Measurements from ENCODE around the gene AQP10.
"Not testable (repeated sequence)": the region's sequence is repeated elsewhere in the genome, so short reads cannot be mapped to it uniquely, and the experiment has no call there.

The AQP10 gene

GRCh38 chr1:154320882-154321608, at the start of gene AQP10:
Gene AQP10, plus strand, starts transcription at chr1:154321093. Its CDS starts 63 bp downstream, at chr1:154321156.
- no peak within 1 kb of the TSS for H3K4me3 ChIP-seq
- no peaks in the 10 kb centered on the region for H3K4me1 ChIP-seq
- DNase-seq (ENCODE audit: low spot score in 2 of 2), result no peak
- H3K27me3 ChIP-seq (ENCODE audit: low read depth), result peaks cover 12% of the 10 kb centered on the region; the same call in 1 of the 2 replicates
- no peaks in the 10 kb centered on the region for H3K36me3 ChIP-seq (replicated peaks)
- no peaks in the 10 kb centered on the region for H3K9me3 ChIP-seq
- in situ Hi-C loops (cut with MboI; ENCODE audit: low sequenced_read_pairs), result no loop called here

- Histone ChIP-seq H3K9me3 (no peaks in the 10 kb centered on the region), H3K27me3 (ENCODE audit: low read depth) (no peaks in the 10 kb centered on the region), H3K36me3 (replicated peaks) (peaks cover 42% of the 10 kb centered on the region), H3K4me1 (peaks cover 5% of the 10 kb centered on the region), H3K4me3 (peak within 1 kb of the TSS; percentile 76)
- peak; percentile 95 to 96 for DNase-seq (ENCODE audit: low spot score in 2 of 2)
- in situ Hi-C loops (cut with MboI; ENCODE audit: low sequenced_read_pairs), result loop anchor here (5.0 to 25.0 kb wide), 2 partner anchors 90 to 610 kb away; partner anchors contain the start of genes ILF2 and SNAPIN
Observed at GRCh38 chr1:154272217-154272998, 48.5 kb upstream of the AQP10 start, which contains the start of gene HAX1. Gene HAX1, plus strand, starts transcription at chr1:154272629. Its CDS starts 95 bp downstream, at chr1:154272724.

GRCh38 chr1:154272999-154273563, 47.8 kb upstream of the AQP10 start:
- no peak for DNase-seq (ENCODE audit: low spot score in 2 of 2)
- in situ Hi-C loops (cut with MboI; ENCODE audit: low sequenced_read_pairs), result loop anchor here (5.0 to 25.0 kb wide), 2 partner anchors 91 to 611 kb away; partner anchors contain the start of genes ILF2 and SNAPIN
- H3K9me3 ChIP-seq, result no peaks in the 10 kb centered on the region
- peaks cover 5% of the 10 kb centered on the region for H3K4me1 ChIP-seq
- H3K27me3 ChIP-seq (ENCODE audit: low read depth), result no peaks in the 10 kb centered on the region
- peak overlapping the region; percentile 76 for H3K4me3 ChIP-seq
- H3K36me3 ChIP-seq (replicated peaks), result peaks cover 45% of the 10 kb centered on the region

- in situ Hi-C loops (cut with MboI; ENCODE audit: low sequenced_read_pairs), result loop anchor here (5.0 kb wide), 1 partner anchor 56 kb away; no protein-coding TSS in a partner anchor
- peak in 1 of 2 experiments; percentile 57 for DNase-seq (ENCODE audit: low spot score in 2 of 2)
- H3K4me3 ChIP-seq, result no peak overlapping the region
- peaks cover 5% of the 10 kb centered on the region for H3K4me1 ChIP-seq
- H3K27me3 ChIP-seq (ENCODE audit: low read depth), result no peaks in the 10 kb centered on the region
- H3K36me3 ChIP-seq (replicated peaks), result peaks cover 29% of the 10 kb centered on the region
- no peaks in the 10 kb centered on the region for H3K9me3 ChIP-seq
Observed at GRCh38 chr1:154276797-154277196, 44.1 kb upstream of the AQP10 start.

- H3K27me3 ChIP-seq (ENCODE audit: low read depth); H3K4me3 ChIP-seq; H3K36me3 ChIP-seq (replicated peaks); in situ Hi-C loops (cut with MboI; ENCODE audit: low sequenced_read_pairs); DNase-seq (ENCODE audit: low spot score in 2 of 2); H3K9me3 ChIP-seq: not testable (repeated sequence)
- peaks cover 26% of the 10 kb centered on the region for H3K4me1 ChIP-seq
Observed at GRCh38 chr1:154287591-154287990, 33.3 kb upstream of the AQP10 start.

- no peaks in the 10 kb centered on the region for H3K9me3 ChIP-seq
- H3K4me1 ChIP-seq, result peaks cover 26% of the 10 kb centered on the region
- no peaks in the 10 kb centered on the region for H3K27me3 ChIP-seq (ENCODE audit: low read depth)
- in situ Hi-C loops (cut with MboI; ENCODE audit: low sequenced_read_pairs), result no loop called here
- no peak for DNase-seq (ENCODE audit: low spot score in 2 of 2)
- no peak overlapping the region for H3K4me3 ChIP-seq
- H3K36me3 ChIP-seq (replicated peaks), result no peaks in the 10 kb centered on the region
Observed at GRCh38 chr1:154288661-154289060, 32.2 kb upstream of the AQP10 start.

- Histone ChIP-seq H3K9me3 (peaks cover 14% of the 10 kb centered on the region), H3K27me3 (ENCODE audit: low read depth) (no peaks in the 10 kb centered on the region), H3K36me3 (replicated peaks) (no peaks in the 10 kb centered on the region), H3K4me1 (peaks cover 26% of the 10 kb centered on the region), H3K4me3 (no peak overlapping the region)
- no peak for DNase-seq (ENCODE audit: low spot score in 2 of 2)
- in situ Hi-C loops (cut with MboI; ENCODE audit: low sequenced_read_pairs), result no loop called here
Observed at GRCh38 chr1:154290921-154291320, 30.0 kb upstream of the AQP10 start.

- H3K27me3 ChIP-seq (ENCODE audit: low read depth), result no peaks in the 10 kb centered on the region
- peaks cover 20% of the 10 kb centered on the region for H3K9me3 ChIP-seq
- in situ Hi-C loops (cut with MboI; ENCODE audit: low sequenced_read_pairs), result no loop called here
- no peaks in the 10 kb centered on the region for H3K36me3 ChIP-seq (replicated peaks)
- peaks cover 11% of the 10 kb centered on the region for H3K4me1 ChIP-seq
- H3K4me3 ChIP-seq, result no peak overlapping the region
- DNase-seq (ENCODE audit: low spot score in 2 of 2), result no peak
Observed at GRCh38 chr1:154295408-154296235, 25.3 kb upstream of the AQP10 start.

- no peaks in the 10 kb centered on the region for H3K9me3 ChIP-seq
- H3K36me3 ChIP-seq (replicated peaks), result no peaks in the 10 kb centered on the region
- H3K4me3 ChIP-seq, result no peak overlapping the region
- in situ Hi-C loops (cut with MboI; ENCODE audit: low sequenced_read_pairs), result no loop called here
- DNase-seq (ENCODE audit: low spot score in 2 of 2), result no peak
- no peaks in the 10 kb centered on the region for H3K4me1 ChIP-seq
- H3K27me3 ChIP-seq (ENCODE audit: low read depth), result no peaks in the 10 kb centered on the region
Observed at GRCh38 chr1:154301582-154301981, 19.3 kb upstream of the AQP10 start.

GRCh38 chr1:154304664-154305337, 16.1 kb upstream of the AQP10 start:
- Histone ChIP-seq H3K9me3 (0 out of 2 replicates have a peak, but pooled peaks cover 4% of the 10 kb centered on the region), H3K4me1 (no peaks in the 10 kb centered on the region), H3K4me3 (no peak overlapping the region), H3K27me3 (ENCODE audit: low read depth) (no peaks in the 10 kb centered on the region), H3K36me3 (replicated peaks) (no peaks in the 10 kb centered on the region)
- DNase-seq (ENCODE audit: low spot score in 2 of 2), result no peak
- in situ Hi-C loops (cut with MboI; ENCODE audit: low sequenced_read_pairs), result no loop called here

- no peaks in the 10 kb centered on the region for H3K4me1 ChIP-seq
- DNase-seq (ENCODE audit: low spot score in 2 of 2), result no peak
- H3K27me3 ChIP-seq (ENCODE audit: low read depth), result no peaks in the 10 kb centered on the region
- H3K4me3 ChIP-seq, result no peak overlapping the region
- H3K36me3 ChIP-seq (replicated peaks), result no peaks in the 10 kb centered on the region
- 0 out of 2 replicates have a peak, but pooled peaks cover 4% of the 10 kb centered on the region for H3K9me3 ChIP-seq
- in situ Hi-C loops (cut with MboI; ENCODE audit: low sequenced_read_pairs), result no loop called here
Observed at GRCh38 chr1:154306151-154306550, 14.7 kb upstream of the AQP10 start.

GRCh38 chr1:154307670-154308270, 13.1 kb upstream of the AQP10 start:
- H3K9me3 ChIP-seq; in situ Hi-C loops (cut with MboI; ENCODE audit: low sequenced_read_pairs); DNase-seq (ENCODE audit: low spot score in 2 of 2); H3K36me3 ChIP-seq (replicated peaks); H3K27me3 ChIP-seq (ENCODE audit: low read depth); H3K4me3 ChIP-seq; H3K4me1 ChIP-seq: not testable (repeated sequence)
